ENCODE measurements around the gene CLPX.
"Not testable (repeated sequence)": the region's sequence is repeated elsewhere in the genome, so short reads cannot be mapped to it uniquely, and the experiment has no call there.

CLPX gene

DNA sequence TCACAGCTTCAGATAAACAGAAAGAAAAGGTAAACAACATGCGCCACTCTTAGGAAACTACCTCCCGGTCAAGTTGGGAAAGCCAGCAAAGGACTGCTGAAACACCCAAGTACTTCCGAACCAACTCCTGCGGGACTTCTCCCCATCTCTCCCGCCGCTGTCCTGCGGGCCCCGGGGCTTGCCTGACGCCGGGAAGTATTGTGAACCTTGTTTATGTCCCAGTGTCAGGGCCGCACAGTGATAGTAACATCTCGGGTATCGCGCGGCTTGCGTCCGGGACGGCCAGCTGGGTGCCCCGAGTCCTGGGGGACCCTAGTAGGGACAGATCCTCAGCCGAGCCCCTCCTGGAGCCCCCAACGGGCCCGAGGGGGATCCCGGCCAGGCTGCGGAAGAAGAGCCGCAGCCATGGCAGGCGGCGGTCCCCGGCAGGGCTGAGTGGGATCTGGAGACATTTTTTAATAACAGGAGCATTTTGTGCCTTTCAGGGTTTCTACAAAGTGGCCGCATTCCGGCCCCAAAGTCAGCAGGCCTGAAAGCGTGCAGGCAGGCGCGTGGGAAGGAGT is 756 bp downstream of the CLPX start:
- Histone ChIP-seq H3K27ac (peak overlapping the region; percentile 84), H3K36me3 (ENCODE audit: insufficient read depth, low read length) (peaks cover 18% of the 10 kb centered on the region), H3K9me3 (ENCODE audit: low read depth, low read length) (no peaks in the 10 kb centered on the region), H3K4me3 (peak overlapping the region; percentile 91), H3K9ac (ENCODE audit: insufficient read length) (peak overlapping the region; percentile 94)
- no peak for DNase-seq (ENCODE audit: low read depth, low spot score)
- no peak for TF ChIP-seq EZH2 (IDR thresholded peaks at IDR 0.05)
- TF ChIP-seq POLR2AphosphoS5 (IDR thresholded peaks at IDR 0.05; ENCODE audit: borderline replicate concordance, low read depth, low read length): no peak

DNA sequence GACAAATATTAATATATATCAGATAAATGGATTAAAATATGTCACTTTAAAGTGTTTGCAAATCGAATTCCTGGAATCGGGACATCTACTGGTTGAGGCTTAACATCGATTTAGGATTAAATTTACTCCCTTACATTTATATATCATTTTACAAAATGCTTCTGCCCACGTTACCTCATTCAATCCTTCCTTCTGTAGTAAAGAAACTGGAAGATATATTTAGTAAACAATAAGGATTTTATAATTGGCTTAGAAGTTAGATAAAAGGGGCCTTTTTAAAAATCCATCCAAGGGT is 1.3 kb downstream of the CLPX start:
- H3K36me3 ChIP-seq (ENCODE audit: insufficient read depth, low read length): peaks cover 23% of the 10 kb centered on the region
- TF ChIP-seq EZH2 (IDR thresholded peaks at IDR 0.05) (no peak), FOXP2 (optimal IDR thresholded peaks at IDR 0.05; ENCODE audit: control extremely low read depth, extremely low read length, insufficient read depth) (no peak)
- peak overlapping the region; percentile 94 for H3K9ac ChIP-seq (ENCODE audit: insufficient read length)
- peak overlapping the region; percentile 91 for H3K4me3 ChIP-seq
- H3K27ac ChIP-seq: peak overlapping the region; percentile 84; the same call in 1 of the 2 replicates
- no peak for DNase-seq (ENCODE audit: low read depth, low spot score)
- no peaks in the 10 kb centered on the region for H3K9me3 ChIP-seq (ENCODE audit: low read depth, low read length)

DNA sequence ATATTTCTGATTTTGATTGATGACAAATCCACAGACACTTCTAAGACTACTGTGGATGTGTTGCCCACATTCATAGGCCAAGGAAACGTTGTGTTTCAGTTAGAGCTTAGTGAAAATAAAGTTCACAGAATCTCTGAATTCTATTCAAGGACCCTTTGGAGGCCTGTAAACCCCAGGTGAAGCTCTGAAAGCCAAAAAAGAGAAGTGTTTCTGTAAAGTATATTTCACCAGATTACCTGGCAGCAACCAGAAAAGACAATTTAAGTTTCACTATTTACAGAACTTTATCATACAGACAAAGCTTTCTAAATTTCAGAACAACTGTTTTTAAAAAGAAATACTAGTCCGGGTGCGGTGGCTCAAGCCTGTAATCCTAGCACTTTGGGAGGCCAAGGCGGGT is 2.6 kb downstream of the CLPX start:
- Histone ChIP-seq H3K36me3 (ENCODE audit: insufficient read depth, low read length) (peaks cover 35% of the 10 kb centered on the region), H3K4me3 (no peak overlapping the region), H3K9ac (ENCODE audit: insufficient read length) (peak overlapping the region; percentile 2), H3K27ac (no peak overlapping the region), H3K9me3 (ENCODE audit: low read depth, low read length) (no peaks in the 10 kb centered on the region)
- DNase-seq (ENCODE audit: low read depth, low spot score): no peak
- TF ChIP-seq POLR2AphosphoS5 (IDR thresholded peaks at IDR 0.05; ENCODE audit: borderline replicate concordance, low read depth, low read length) (no peak), EZH2 (IDR thresholded peaks at IDR 0.05) (no peak), FOXP2 (optimal IDR thresholded peaks at IDR 0.05; ENCODE audit: control extremely low read depth, extremely low read length, insufficient read depth) (no peak)

DNA sequence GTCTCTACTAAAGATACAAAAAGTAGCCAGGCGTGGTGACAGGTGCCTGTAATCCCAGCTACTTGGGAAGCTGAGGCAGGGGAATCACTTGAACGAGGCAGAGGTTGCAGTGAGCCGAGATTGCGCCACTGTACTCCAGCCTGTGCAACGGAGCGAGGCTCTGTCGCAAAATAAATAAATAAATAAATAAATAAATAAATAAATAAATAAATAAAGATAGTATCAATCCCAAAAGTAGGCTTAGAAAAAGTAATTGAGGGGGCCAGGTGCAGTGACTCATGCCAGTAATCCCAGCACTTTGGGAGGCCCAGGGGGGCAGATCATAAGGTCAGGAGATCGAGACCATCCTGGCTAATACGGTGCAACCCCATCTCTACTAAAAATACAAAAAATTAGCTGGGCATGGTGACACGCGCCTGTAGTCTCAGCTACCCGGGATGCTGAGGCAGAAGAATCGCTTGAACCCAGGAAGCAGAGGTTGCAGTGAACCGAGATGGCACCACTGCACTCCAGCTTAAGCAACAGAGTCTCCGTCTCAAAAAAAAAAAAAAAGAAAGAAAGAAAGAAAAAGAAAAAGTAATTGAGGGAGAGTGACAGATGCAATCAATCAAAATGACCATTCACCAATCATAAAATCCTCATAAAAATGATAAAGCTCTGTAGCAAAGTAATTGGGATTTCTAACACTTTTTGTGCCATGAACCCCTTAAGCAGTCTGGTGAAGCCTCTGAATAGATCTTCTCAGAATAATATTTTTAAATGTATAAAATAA is 3.4 kb downstream of the CLPX start:
- H3K9me3 ChIP-seq (ENCODE audit: low read depth, low read length); DNase-seq (ENCODE audit: low read depth, low spot score); H3K4me3 ChIP-seq; H3K27ac ChIP-seq; H3K9ac ChIP-seq (ENCODE audit: insufficient read length): not testable (repeated sequence)
- peaks cover 43% of the 10 kb centered on the region for H3K36me3 ChIP-seq (ENCODE audit: insufficient read depth, low read length)

DNA sequence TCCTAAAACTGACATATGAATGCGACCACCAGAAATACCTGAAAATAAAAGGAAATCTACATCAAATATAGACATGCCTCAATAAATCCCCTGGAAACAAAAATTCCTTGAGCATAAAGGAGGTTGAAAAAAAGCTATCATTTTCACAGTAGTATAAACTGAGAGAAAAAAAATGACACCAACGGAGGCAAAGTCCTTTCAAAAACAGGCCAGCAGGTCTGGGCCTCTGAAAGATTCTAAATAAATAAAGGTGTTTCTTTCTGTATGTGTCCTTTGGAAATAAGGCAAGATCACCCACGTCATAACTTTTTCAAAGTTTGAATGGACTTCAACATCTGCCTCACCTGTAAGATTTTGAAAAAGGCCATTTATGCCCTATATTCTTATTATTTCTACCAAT is 5.0 kb downstream of the CLPX start:
- Histone ChIP-seq H3K4me3 (no peak overlapping the region), H3K9ac (ENCODE audit: insufficient read length) (no peak overlapping the region), H3K36me3 (ENCODE audit: insufficient read depth, low read length) (peaks cover 54% of the 10 kb centered on the region), H3K9me3 (ENCODE audit: low read depth, low read length) (no peaks in the 10 kb centered on the region), H3K27ac (no peak overlapping the region)
- TF ChIP-seq EZH2 (IDR thresholded peaks at IDR 0.05): no peak
- TF ChIP-seq FOXP2 (optimal IDR thresholded peaks at IDR 0.05; ENCODE audit: control extremely low read depth, extremely low read length, insufficient read depth): no peak
- TF ChIP-seq POLR2AphosphoS5 (IDR thresholded peaks at IDR 0.05; ENCODE audit: borderline replicate concordance, low read depth, low read length): no peak
- no peak for DNase-seq (ENCODE audit: low read depth, low spot score)

DNA sequence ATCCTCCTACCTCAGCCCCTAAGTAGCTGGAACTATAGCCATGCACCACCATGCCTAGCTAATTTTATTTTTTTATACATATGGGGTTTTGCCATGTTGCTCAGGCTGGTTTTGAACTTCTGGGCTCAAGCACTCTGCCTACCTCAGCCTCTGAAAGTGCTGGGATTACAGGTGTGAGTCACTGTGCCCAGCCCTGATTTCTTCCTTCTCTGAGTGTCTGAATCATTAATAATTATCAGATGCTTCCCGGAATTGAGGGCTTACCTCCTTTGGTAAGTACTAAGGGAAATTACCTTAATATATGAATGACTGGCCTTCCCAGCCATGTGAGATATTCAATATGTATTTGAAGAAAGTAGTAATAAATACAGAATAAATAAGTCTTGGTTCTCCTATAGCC is 7.2 kb downstream of the CLPX start:
- no peaks in the 10 kb centered on the region for H3K9me3 ChIP-seq (ENCODE audit: low read depth, low read length)
- no peak for DNase-seq (ENCODE audit: low read depth, low spot score)
- peaks cover 67% of the 10 kb centered on the region for H3K36me3 ChIP-seq (ENCODE audit: insufficient read depth, low read length)
- no peak for TF ChIP-seq POLR2AphosphoS5 (IDR thresholded peaks at IDR 0.05; ENCODE audit: borderline replicate concordance, low read depth, low read length)
- TF ChIP-seq EZH2 (IDR thresholded peaks at IDR 0.05): no peak
- TF ChIP-seq FOXP2 (optimal IDR thresholded peaks at IDR 0.05; ENCODE audit: control extremely low read depth, extremely low read length, insufficient read depth): no peak
- H3K4me3 ChIP-seq: no peak overlapping the region
- no peak overlapping the region for H3K27ac ChIP-seq
- H3K9ac ChIP-seq (ENCODE audit: insufficient read length): no peak overlapping the region

DNA sequence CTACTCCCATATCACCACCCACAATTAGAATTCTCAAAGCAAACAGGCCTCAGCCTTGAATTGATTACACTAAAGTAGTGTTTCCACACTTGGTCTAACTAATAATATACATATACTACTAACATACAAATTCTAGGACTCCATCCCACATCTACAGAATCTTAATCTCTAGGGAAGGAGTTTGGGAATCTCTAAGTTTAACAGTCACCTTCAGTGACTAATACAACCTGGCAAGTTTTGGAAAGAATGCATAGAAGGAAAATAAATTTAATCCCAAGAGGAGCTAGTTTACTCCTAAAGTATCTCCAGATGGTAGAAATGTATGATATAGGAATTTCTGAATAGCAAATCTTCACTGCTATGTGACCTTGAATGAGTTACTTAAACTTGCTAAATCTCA is 9.1 kb downstream of the CLPX start:
- peaks cover 85% of the 10 kb centered on the region for H3K36me3 ChIP-seq (ENCODE audit: insufficient read depth, low read length)
- no peak overlapping the region for H3K4me3 ChIP-seq
- DNase-seq (ENCODE audit: low read depth, low spot score): no peak
- no peak for TF ChIP-seq EZH2 (IDR thresholded peaks at IDR 0.05)
- no peak for TF ChIP-seq FOXP2 (optimal IDR thresholded peaks at IDR 0.05; ENCODE audit: control extremely low read depth, extremely low read length, insufficient read depth)
- TF ChIP-seq POLR2AphosphoS5 (IDR thresholded peaks at IDR 0.05; ENCODE audit: borderline replicate concordance, low read depth, low read length): no peak
- H3K27ac ChIP-seq: peak overlapping the region; percentile 14; the same call in 1 of the 2 replicates
- no peak overlapping the region for H3K9ac ChIP-seq (ENCODE audit: insufficient read length)
- no peaks in the 10 kb centered on the region for H3K9me3 ChIP-seq (ENCODE audit: low read depth, low read length)

DNA sequence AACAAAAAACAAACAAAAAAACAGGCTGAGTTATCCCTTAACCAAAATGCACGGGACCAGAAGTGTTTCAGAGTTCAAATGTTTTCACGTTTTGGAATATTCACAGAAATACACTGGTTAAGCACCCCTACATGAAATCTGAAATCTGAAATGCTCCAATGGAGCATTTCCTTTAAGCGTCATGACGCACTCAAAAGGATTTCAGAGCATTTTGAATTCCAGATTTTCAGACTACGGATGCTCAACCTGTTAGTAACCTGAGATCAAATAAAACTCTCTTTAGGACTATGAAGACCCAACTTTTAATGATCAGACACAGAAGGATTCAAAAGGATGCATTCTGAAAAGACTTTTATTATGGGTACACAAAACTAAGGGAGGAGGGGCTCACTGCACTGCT is 9.6 kb downstream of the CLPX start:
- H3K9ac ChIP-seq (ENCODE audit: insufficient read length): no peak overlapping the region
- H3K36me3 ChIP-seq (ENCODE audit: insufficient read depth, low read length): peaks cover 82% of the 10 kb centered on the region
- H3K4me3 ChIP-seq: no peak overlapping the region
- no peaks in the 10 kb centered on the region for H3K9me3 ChIP-seq (ENCODE audit: low read depth, low read length)
- no peak for TF ChIP-seq EZH2 (IDR thresholded peaks at IDR 0.05)
- TF ChIP-seq POLR2AphosphoS5 (IDR thresholded peaks at IDR 0.05; ENCODE audit: borderline replicate concordance, low read depth, low read length): no peak
- no peak for DNase-seq (ENCODE audit: low read depth, low spot score)
- H3K27ac ChIP-seq: peak overlapping the region; percentile 14; the same call in 1 of the 2 replicates

DNA sequence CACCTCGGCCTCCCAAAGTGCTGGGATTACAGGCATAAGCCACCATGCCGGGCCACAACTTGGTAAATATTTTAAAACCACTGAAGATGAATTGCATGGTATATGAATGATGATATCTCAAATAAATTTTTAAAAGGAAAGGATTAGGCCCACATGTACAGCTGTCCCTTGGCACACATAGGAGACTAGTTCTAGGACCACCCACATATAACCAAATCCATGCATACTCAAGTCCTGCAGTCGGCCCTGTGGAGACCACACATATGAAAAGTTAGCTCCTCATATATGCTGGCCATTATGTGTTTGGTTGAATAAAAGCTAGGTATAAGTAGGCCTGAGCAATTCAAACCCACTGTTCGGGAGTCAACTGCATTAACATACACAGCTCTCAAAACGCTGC is 10.6 kb downstream of the CLPX start:
- Histone ChIP-seq H3K4me3 (no peak overlapping the region), H3K27ac (no peak overlapping the region), H3K9me3 (ENCODE audit: low read depth, low read length) (no peaks in the 10 kb centered on the region), H3K9ac (ENCODE audit: insufficient read length) (no peak overlapping the region), H3K36me3 (ENCODE audit: insufficient read depth, low read length) (peaks cover 78% of the 10 kb centered on the region)
- TF ChIP-seq POLR2AphosphoS5 (IDR thresholded peaks at IDR 0.05; ENCODE audit: borderline replicate concordance, low read depth, low read length) (no peak), EZH2 (IDR thresholded peaks at IDR 0.05) (no peak), FOXP2 (optimal IDR thresholded peaks at IDR 0.05; ENCODE audit: control extremely low read depth, extremely low read length, insufficient read depth) (no peak)
- DNase-seq (ENCODE audit: low read depth, low spot score): no peak

All from SK-N-MC (cell line).